GM20431 (cell line): ENCODE measurements around the gene UMODL1.
"Not testable (repeated sequence)": the region's sequence is repeated elsewhere in the genome, so short reads cannot be mapped to it uniquely, and the experiment has no call there.

Experiments used
- in situ Hi-C: fragments of 300-500 bp; cut with MseI, MboI; formaldehyde crosslinking; loops from one replicate; pipeline ENCODE4 v1.15.0; 2020; ENCODE audit warnings: low sequenced_read_pairs; ENCODE audit not compliant: unreplicated experiment

Gene UMODL1

DNA sequence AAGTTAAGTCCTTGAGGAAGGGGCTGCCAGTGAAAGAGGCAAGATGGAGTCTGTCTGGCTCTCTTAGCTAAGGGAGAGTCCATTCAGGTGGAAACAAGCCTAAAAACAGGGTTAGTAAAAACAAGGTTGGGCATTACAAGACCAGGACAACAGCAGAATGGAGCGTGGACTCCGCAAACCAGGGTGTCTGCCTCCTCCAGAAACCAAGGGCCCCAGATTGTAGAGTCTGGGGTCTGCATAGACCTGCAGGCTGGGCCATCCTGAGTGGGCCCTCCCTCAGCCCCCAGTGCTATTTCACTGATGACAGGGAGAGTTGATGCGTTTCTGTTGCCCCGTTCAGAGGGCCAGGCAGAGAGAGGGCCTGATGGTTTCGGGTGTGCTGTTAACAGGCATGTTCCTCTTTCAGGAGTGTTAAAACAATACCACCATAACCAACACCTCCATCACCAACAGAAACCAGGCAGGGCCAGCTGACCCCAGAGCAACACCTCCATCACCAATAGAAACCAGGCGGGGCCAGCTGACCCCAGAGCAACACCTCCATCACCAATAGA, 6.6 kb downstream of the UMODL1 start:
- in situ Hi-C loops = not testable (repeated sequence)

DNA sequence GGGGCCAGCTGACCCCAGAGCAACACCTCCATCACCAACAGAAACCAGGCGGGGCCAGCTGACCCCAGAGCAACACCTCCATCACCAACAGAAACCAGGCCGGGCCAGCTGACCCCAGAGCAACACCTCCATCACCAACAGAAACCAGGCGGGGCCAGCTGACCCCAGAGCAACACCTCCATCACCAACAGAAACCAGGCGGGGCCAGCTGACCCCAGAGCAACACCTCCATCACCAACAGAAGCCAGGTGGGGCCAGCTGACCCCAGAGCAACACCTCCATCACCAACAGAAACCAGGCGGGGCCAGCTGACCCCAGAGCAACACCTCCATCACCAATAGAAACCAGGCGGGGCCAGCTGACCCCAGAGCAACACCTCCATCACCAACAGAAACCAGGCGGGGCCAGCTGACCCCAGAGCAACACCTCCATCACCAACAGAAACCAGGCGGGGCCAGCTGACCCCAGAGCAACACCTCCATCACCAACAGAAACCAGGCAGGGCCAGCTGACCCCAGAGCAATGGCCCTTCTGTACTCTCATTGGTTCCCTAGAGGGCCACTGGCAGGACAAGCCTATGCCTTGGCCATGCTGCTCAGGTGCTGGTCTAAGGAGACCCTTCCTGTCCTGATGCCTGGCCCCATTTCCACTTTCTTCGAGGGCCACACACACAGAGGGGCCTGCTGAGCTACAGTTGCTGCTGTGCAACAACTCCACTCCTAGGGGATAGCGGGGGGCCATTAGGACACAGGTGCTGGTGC, 7.3 kb downstream of the UMODL1 start:
- in situ Hi-C loops = not testable (repeated sequence)

DNA sequence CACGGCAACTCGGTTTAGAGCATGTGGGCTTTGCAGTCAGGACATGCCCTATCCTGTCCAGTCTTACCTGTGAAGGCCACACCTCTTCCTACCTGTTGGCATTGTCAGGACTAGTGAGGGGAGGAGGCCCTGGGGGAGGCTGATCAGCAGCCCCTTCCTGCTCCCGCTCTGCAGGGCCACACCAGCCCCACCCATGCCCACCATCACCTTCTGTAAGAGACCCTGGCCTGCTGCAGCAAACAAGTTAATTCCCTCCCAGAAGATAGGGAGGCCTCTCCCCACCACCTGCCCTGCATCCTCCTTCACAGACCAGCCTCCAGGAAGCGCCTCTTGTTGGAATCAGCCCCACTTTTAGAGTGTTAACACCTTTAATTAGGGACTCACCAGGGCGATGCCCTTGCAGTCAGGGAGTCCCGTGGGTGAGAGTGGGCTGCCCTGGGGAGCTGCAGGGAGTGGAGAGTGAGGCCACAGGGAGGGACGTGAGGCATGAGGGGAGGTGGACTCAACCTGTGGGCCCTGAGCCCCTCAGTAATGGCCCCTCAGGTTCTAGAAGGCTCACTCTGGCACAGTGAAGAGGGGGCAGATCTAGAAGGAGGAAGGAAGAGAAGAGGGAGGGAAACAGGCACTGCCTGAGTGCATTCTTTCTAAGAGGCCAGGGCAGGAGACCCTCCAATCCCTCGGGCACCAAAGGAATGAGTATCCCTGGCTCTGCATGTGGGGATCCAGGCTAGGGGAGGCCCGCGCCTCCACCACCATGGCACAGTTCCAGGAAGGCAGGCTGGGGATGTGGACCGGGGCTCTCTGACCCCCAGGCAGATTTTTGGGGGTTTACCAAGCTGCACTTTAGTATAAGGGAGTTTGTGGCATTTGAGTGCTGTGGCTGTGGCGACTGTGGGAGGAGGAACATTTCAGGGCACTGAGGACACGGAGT, 8.2 kb downstream of the UMODL1 start:
- in situ Hi-C loops = no loop called here

DNA sequence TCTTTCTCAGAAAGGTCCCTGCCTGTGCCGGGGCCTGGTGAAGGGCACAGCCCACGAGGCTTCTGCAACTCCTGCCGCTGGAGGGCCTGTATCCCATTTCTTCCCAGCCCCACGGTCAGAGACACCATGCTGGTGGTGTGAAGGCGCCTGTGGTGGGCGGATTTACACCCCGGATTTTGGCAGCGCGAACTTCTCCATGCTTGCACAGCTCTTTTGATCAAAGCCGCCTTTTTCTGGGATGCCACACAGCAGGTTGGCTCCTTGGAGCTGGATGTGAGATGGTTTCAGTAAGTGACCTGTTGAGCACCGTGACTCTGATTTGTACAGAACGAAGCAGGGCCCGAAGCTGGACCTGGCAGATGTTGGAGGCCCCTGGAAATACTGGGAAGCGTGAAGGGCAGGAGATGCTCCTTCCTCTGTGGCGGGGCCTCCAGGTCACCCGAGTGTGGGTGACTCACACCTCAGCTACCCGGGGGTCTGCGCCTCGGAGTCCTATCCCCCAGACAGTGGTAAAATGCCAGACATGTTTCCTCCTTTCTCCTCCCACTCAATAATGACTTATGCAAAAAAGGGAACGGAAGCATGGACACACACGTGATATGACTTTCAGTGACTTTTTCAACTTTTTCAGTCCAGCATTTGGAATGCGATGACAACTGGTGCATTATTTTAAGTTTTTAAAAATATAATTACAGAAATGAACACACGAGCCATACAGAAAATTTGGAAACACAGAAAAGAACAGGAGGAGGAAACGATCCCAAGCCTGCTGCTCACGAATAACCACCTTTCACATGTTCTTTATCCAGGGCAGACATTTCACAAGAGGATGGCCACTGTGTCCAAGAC, 9.0 kb downstream of the UMODL1 start:
- in situ Hi-C loops = no loop called here

DNA sequence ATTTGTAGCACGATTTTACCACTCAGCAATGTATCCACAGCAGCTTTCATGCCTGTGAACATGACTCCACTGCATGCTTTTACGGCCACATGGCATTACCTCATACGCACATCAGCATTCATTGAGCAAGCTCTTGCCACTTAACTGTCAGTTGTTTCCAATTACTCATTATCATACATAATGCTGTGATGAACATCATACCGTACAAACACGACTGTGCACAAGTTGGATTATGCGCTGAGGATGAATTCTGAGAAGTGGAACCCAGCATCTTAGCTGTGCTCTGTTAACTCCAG, 9.6 kb downstream of the UMODL1 start:
- in situ Hi-C loops = no loop called here

DNA sequence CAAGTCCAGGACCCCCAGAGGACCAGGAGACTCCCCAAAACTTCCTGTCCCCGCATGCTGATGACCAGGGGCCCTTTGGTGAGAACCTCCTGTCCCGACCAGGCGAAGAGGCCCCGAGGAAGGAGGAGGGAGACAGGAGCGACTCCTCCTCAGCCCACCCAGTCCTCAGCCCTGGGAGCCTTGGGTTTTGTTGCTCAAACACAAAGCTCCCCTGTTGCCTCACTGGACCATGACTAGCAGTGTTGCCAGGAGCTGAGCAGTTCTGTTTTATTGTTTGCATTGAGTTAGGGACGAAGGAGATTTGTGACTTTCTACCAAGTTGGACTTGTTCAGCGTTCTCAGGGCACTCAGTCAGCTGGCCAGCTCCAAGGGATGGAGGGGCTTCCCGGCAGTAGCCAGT, 10.0 kb downstream of the UMODL1 start:
- in situ Hi-C loops = no loop called here

DNA sequence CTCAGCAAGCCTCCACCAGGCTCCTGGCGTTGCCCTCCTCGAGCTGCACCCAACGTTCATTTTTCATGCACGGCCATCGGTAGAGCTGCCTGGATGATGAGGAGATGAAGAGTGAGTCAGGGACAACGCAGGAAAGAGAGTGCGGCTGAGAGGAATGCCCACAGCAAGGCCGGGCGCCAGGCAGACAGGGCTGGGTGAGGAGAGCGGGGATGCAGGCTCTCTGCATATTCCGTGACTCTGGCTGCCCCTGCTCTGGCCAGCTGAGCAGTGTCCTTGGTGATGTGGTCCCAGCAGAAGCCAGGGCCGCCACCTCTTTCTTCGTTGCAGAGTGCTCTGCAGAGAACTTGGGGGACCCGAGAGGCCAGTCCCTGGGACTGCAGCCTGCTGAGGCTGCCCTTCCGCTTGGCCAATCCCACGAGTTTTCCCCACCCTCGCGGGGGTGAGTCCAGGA, 10.8 kb downstream of the UMODL1 start:
- in situ Hi-C loops = no loop called here

DNA sequence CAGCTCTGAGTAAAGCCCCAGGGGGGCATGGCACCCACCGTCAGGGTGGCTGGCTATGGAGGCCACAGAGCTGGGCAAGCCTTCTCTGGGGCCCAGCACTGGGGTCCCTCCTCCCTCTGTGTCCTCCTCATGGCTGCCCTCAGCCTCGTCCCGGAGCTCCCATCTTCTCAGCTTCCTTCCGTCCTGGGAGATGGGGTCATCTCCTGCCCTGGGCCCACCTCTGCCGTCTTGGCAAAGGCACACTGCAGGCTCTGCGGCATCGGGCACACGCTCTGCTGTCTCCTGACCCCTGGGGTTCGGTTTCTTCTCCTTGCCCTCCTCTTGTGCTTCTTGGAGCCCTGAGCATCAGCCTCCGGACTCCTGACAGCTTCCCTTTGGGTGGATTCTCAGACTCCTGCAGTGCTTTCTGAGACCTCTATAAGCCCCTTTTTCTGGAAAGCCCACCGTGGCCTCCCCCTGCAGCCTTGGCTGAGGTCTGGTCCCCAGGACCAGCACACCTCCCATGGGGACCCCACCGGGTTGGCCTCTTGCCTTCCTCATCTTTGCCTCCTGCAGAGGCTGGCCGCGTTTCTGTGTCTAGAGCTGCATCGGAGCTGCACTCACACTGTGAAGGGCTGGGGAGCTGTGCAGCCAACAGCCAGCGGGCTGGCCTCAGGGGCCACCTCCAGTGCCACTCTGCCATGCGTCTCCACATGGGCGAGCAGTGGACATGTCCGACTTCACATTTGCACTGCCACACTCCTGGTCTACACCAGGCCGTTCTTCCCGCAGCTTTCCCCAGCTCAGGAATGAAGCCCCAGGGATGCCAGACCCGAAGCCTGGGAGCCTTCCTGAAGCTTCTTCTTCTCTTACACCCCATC, 11.6 kb downstream of the UMODL1 start:
- in situ Hi-C loops = no loop called here

DNA sequence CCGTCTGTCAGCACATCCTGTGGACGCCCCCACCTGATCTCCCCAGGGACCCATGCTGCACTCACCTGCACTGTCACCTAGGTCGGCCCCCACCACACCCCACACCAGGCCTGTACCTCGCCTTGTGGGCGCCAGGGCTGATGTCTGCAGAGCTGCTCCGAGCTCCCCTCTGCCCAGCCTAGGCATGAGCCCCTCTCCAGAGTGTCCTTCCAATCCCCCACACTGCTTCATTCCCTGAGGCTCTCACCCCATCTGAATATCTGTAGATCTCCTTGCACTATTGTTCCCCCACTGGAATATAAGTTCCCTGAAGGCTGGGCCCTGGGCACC, 12.2 kb downstream of the UMODL1 start:
- in situ Hi-C loops = no loop called here

DNA sequence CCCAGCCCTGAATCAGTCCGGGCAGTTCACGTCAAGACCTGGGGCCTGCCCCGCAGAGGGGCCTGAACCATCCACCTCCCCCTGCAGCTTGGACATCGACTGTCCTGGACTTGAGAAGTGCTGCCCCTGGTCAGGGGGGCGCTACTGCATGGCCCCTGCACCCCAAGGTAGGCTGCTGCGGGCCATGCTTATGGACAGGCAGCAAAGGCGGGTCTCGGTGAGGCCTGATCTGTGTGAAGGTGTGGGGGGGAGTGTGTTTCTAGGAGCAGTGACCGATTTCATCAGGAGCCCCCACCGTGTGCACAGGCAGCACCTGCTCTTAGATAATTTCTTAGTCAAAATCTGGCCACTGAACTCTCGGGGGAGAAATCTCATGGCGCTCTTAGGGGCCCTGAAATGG, 13.0 kb downstream of the UMODL1 start:
- in situ Hi-C loops = no loop called here

DNA sequence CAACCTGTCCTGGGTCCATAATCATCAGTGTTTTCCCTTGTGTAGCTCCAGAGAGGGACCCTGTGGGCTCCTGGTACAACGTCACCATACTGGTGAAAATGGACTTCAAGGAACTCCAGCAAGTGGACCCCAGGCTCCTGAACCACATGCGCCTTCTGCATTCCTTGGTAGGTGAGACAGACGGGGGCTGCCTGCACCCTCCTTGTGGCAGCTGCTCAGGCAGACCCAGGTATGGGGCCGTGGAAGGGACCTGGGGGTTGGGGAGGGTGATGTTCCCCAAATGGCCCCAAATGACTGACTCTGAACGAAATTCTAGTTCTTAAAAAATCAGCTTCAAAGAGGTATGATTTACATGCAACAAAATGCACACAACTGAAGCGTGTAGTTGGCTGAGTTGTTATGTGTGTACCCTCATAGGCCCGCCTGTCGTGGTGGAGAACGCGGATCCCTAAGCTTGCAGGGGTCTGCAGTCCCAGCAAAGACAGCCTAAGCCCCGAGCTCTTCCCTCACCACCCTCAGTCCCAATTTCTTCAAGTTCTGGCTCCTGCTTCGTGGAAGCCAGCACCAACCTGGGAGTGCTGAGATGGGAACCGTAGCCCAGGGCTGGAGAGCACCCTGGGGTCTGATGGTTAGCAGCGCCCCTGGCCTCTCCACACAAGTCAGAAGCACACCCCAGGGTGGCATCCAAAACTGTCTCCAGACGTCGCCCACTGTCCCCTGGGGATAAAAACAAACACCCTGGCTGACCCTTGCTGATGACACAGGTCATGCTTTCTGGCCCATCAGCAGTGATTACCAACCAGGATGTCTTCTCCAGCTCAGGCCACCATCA, 14.3 kb downstream of the UMODL1 start:
- in situ Hi-C loops = no loop called here

DNA sequence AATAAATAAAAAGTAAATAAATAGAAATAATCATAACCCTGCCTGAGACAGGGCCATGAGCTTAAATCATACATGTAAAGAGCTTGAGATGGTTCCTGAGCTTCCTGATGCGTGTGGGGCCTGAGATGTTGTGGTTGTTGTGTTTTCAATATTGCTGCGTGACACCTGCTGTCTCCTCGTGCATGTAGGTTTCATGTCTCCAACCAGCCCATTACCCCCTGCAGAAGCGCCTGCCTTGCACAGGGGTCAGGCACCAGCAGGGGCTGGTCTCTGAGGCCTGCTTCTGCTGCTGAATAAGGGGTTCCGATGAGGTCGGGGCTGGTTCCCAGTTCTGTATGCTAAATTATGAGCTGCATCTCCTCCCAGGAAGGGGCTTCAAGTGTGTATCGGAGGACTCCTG, 15.9 kb downstream of the UMODL1 start:
- in situ Hi-C loops = no loop called here

DNA sequence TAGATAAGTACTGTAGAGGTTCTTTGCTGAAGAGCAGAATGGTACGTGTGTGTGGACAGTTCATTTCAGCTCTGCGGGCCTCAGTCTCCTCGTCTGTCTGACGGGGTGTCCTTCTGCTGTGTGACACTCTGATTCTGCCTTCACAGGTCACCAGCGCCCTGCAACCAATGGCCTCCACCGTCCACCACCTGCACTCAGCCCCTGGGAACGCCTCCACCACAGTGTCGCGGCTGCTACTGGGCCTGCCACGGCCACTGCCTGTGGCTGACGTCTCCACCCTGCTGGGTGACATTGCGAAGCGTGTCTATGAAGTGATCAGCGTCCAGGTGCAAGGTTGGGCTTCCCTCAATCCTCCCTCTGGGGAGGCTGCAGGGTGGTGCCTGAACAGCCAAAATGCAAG, 17.0 kb downstream of the UMODL1 start:
- in situ Hi-C loops = no loop called here

DNA sequence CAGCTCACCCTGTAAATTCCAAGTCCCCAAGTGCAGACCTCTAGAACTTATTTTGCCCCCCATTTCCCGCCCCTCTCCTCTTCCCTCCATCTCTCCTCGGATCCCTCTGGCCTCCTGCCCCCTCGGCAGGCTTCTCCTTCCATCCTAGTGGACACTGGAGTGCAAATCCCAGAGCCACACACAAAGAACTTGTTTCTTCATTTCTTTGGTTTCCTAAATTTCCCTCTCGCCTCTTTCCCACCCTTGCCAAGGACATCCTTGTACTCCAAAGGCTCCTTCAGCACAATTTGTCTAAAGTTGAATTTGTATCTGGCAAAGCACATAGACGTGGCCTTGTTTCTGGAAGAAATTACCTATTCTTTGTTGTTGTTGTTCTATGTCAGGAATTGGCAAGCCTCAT, 17.5 kb downstream of the UMODL1 start:
- in situ Hi-C loops = no loop called here

DNA sequence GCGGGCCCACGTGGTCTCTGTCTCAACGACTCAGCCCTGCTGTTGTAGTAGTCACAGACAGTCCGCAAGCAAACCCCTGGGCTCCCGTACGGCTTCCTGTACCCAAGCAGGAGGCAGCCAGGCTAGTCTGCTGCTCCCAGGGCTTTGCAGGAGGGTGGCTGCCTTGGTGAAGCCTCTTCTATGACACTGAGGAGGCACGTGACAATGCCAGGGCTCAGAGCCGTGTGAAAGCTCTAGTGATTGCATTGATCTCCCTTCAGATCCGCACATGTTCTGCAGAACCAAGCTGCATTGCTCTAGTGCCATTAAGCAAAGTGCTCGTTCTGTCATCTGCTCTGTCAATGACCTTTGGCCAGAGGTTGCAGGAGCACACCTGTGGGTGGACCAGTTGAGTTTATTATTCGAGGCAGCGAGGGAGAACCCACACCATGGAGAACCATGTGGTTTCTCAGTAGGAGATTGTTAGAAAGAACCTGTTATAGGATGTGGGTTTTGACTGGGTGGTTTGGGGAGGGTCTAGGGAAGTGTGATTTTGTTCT, 18.0 kb downstream of the UMODL1 start:
- in situ Hi-C loops = no loop called here

DNA sequence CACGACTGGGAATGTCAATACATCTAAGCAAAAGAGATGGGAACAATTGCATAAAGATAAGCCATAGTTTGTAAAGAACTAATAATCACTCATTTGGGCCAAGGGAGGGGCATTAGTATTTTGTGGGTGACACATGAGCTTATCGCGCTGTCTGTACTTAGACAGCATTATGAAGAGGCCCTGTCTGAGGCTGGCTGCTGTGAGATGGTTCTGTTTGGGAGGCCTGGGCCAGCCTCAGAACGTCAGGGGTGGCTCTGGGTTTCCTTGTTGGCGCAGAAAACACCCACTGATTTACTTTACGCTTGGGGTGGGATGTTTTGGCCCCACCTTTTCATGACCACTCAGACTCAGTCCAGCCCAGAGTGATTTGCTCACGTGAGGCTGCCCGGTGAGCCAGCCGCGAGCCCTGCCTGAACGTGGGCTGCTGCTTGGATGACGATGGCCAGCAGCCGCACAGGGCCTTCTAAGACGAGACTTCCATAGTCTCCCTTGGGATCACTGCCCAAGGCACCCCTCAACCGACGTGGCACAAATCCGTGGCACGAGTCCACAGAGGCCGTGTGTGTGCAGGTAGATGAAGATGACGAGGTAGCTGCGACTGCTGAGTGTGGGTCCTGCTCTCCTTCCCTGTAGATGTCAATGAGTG, 18.7 kb downstream of the UMODL1 start:
- in situ Hi-C loops = no loop called here

DNA sequence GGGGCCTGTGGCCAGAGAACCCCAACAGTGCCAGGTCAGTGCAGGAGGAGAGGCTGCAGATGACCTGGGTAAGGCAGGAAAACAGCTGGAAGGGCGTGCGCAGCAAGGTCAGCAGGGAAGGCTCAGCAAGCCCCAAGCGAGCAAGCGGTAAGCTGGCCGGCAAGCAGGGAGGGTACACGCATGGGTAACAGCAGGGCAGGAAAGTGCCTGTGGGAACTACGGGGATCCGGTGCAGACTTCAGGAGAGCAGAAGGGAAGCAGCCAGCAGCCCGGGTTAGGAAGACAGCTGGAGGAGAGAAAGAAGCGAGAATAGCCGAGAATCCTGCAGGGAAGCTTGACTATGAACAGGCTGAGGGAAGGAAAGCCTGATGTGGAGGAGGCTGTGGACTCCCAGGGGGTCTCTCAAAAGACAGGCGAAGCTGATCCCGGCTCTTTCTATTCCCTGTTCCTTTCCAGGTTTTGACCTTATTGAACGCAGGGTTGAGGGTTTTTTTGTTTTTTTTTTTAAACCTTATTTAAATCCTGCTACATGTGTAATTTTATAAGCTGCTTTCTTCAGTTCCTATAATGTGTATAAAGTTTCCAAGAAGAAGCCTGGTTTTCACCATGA, 20.9 kb downstream of the UMODL1 start:
- in situ Hi-C loops = no loop called here

DNA sequence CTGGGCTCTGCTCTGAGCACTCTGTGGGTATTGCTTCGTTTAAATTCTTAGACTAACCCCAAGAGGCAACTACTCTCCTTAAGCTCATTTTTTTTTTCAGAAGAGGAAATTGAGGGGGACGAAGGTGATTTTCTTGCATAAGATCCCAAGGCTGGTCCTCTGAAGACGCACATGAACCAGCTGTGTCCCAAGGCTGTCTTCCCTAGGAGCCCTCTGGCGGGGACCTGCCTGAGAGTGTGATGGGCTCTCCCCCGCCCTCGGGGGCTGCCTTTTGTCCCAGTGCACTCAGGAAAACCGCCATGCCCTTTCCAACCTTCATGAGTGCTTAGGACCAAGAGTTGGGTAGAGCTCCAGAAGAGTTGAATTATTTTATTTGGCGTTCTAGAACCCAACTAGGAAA, 21.7 kb downstream of the UMODL1 start:
- in situ Hi-C loops = no loop called here
